Stomach smooth muscle (tissue), 2 donors: ENCODE data around the gene KLF16.
A peak's percentile ranks its signal among the peaks of the same experiment; 100 is the strongest.

ENCODE experiments used
- H3K27ac ChIP-seq: one replicate; pipeline ENCODE4 v1.7.0; 2013; ENCODE audit warnings: mild to moderate bottlenecking, low read length, inconsistent platforms
- H3K27me3 ChIP-seq, 2 donors: one replicate each; pipeline ENCODE4 v1.7.0; 2013; ENCODE audit warnings: low read length in 2 of 2; ENCODE audit not compliant: insufficient read depth in 2 of 2, control insufficient read depth in 1 of 2
- H3K36me3 ChIP-seq, 2 donors: one replicate each; pipeline ENCODE4 v1.7.0; 2013; ENCODE audit warnings: low read length in 2 of 2; ENCODE audit not compliant: control insufficient read depth in 2 of 2, insufficient read depth in 2 of 2
- H3K4me1 ChIP-seq: one replicate; pipeline ENCODE4 v1.7.0; 2013; ENCODE audit warnings: low read length; ENCODE audit not compliant: control insufficient read depth, insufficient read depth
- H3K4me3 ChIP-seq, 2 donors: one replicate each; pipeline ENCODE4 v1.7.0; 2013; ENCODE audit warnings: low read length in 2 of 2
- H3K9ac ChIP-seq, 2 donors: one replicate each; pipeline ENCODE4 v1.7.0; 2013; ENCODE audit warnings: low read length in 2 of 2, mild to moderate bottlenecking in 1 of 2
- H3K9me3 ChIP-seq, 2 donors: one replicate each; pipeline ENCODE4 v1.7.0; 2013; ENCODE audit warnings: low read length in 2 of 2; ENCODE audit not compliant: control insufficient read depth in 2 of 2
- donor health status: healthy.
- donor health status: Pancreatic carcinoma.

The KLF16 gene

DNA sequence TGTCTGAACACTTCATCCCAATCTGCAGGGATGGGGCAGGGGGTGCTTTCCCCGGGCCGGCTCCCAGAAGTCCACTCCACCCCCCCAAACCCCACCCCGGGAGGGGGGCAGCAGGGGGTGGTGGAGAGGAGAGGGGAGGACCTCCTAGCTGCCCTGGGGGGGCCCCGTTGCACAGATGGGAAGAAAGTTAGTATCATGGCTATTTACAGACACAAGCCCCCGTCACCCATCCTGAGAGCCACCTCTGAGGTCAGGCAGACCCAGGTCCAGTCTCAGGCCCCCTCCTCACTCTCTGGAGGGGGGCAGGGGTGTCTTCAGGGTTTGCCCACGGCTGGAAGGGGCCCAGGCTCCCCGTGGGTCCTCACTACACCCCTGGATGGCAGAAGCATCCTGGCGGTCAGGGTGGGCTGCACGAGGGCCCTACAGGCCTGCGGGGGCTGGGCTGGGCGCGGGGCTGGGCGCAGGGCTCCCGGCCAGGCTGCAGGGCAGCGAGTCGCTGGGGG lies 9.3 kb downstream of the KLF16 start:
- Histone ChIP-seq H3K9ac (no peak overlapping the region), H3K27me3 (peaks cover 11 to 26% of the 10 kb centered on the region in 2 donors), H3K4me3 (no peak overlapping the region), H3K4me1 (peaks cover 41% of the 10 kb centered on the region), H3K27ac (no peak overlapping the region), H3K36me3 (no peaks in the 10 kb centered on the region), H3K9me3 (no peaks in the 10 kb centered on the region)

- peaks cover 11 to 21% of the 10 kb centered on the region in 2 donors for H3K27me3 ChIP-seq
- H3K9ac ChIP-seq, result no peak overlapping the region
- H3K36me3 ChIP-seq, result no peaks in the 10 kb centered on the region
- no peaks in the 10 kb centered on the region for H3K9me3 ChIP-seq
- no peak overlapping the region for H3K27ac ChIP-seq
- H3K4me3 ChIP-seq, result no peak overlapping the region
- peaks cover 37% of the 10 kb centered on the region for H3K4me1 ChIP-seq
These were observed 9.9 kb downstream of the KLF16 start for GRCh38 chr19:1853295-1854038.

DNA sequence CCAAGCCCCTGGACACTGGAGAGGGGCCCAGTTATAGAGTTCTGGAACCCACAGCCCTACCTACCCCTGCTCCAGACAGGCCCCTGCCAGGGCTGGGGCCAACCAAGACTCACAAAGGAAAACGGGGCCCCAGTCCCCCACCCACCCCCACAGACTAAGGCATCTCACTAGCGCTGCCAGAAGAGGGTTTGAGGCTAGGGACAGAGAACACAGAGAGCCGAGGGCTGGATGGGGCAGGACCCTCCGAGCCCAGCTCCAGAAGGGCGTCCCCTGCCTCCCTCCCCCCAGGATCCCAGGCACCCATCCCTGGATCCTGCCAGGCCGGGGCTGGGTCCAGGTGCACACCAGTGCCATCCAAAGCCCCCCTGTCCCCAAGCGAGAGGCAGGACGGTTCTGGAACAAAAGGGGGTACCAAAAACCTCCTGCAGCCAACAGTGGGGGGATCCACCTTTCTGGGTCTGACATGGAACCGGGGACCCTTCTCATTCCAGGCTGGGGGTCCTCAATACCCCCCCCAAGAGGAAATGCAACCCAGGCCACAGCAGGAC lies 10.7 kb downstream of the KLF16 start:
- Histone ChIP-seq H3K4me3 (no peak overlapping the region), H3K27ac (no peak overlapping the region), H3K36me3 (no peaks in the 10 kb centered on the region), H3K27me3 (peaks cover 11 to 21% of the 10 kb centered on the region in 2 donors), H3K9me3 (no peaks in the 10 kb centered on the region), H3K4me1 (peaks cover 32% of the 10 kb centered on the region), H3K9ac (no peak overlapping the region)

- Histone ChIP-seq H3K36me3 (no peaks in the 10 kb centered on the region), H3K27ac (no peak overlapping the region), H3K4me1 (peaks cover 34% of the 10 kb centered on the region), H3K27me3 (peaks cover 11 to 16% of the 10 kb centered on the region in 2 donors), H3K9ac (no peak overlapping the region), H3K4me3 (no peak overlapping the region), H3K9me3 (no peaks in the 10 kb centered on the region)
These were observed 11.5 kb downstream of the KLF16 start for GRCh38 chr19:1851654-1852580.

- H3K27me3 ChIP-seq, result peaks cover 7 to 10% of the 10 kb centered on the region in 2 donors
- peaks cover 36% of the 10 kb centered on the region for H3K4me1 ChIP-seq
- H3K9me3 ChIP-seq, result no peaks in the 10 kb centered on the region
- H3K27ac ChIP-seq, result no peak overlapping the region
- H3K4me3 ChIP-seq, result no peak overlapping the region
- no peak overlapping the region for H3K9ac ChIP-seq
- H3K36me3 ChIP-seq, result no peaks in the 10 kb centered on the region
These were observed 12.3 kb downstream of the KLF16 start for GRCh38 chr19:1850809-1851653.

DNA sequence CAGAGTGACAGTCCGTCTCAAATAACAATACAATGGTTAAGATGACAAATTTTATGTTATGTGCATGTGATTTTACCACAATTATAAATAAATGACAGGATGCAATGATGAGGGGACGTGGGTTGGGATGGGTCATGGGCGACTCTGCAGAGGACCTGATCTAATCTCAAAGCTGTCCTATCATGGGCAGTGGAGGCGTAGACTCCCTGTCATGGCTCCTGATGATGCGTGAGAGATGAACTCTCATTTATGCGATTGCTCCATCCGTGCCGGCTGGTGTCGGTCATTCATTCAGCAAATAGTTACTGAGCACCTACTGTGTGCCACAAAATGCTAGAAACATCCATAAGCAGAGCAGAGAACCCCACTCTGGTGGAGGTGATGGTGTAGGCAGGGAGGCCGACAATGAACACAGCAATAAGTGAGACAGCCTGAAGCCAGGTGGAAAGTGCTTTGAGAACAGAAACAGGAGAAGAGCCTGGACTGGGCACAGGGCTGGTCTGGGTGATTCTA lies 13.4 kb downstream of the KLF16 start:
- Histone ChIP-seq H3K9ac (no peak overlapping the region), H3K27me3 (peaks cover 5 to 7% of the 10 kb centered on the region in 2 donors), H3K27ac (no peak overlapping the region), H3K36me3 (no peaks in the 10 kb centered on the region), H3K4me3 (no peak overlapping the region), H3K9me3 (no peaks in the 10 kb centered on the region), H3K4me1 (peaks cover 39% of the 10 kb centered on the region)

- Histone ChIP-seq H3K4me3 (peak overlapping the region in 1 of 2 donors; percentile 8), H3K4me1 (peaks cover 46% of the 10 kb centered on the region)
These were observed 14.3 kb downstream of the KLF16 start for GRCh38 chr19:1849132-1849474.

GRCh38 chr19:1848399-1849131 lies 14.8 kb downstream of the KLF16 start, which contains the start of gene REXO1:
Gene REXO1 (minus strand): TSS chr19:1848483. CDS start chr19:1848358, 125 bp downstream.
- peaks cover 51% of the 10 kb centered on the region for H3K4me1 ChIP-seq
- H3K36me3 ChIP-seq, result no peaks in the 10 kb centered on the region
- peak within 1 kb of the TSS; percentile 72 to 94 for H3K4me3 ChIP-seq
- H3K9me3 ChIP-seq, result no peaks in the 10 kb centered on the region
- peak within 1 kb of the TSS; percentile 74 to 95 for H3K9ac ChIP-seq
- peak within 1 kb of the TSS; percentile 95 for H3K27ac ChIP-seq
- peaks cover 5 to 7% of the 10 kb centered on the region in 2 donors for H3K27me3 ChIP-seq

More at GRCh38 chr19:1849132-1849474, 14.3 kb downstream of the KLF16 start:
- Histone ChIP-seq H3K9ac (no peak overlapping the region), H3K27me3 (peaks cover 5 to 7% of the 10 kb centered on the region in 2 donors), H3K9me3 (no peaks in the 10 kb centered on the region), H3K36me3 (no peaks in the 10 kb centered on the region), H3K27ac (no peak overlapping the region)

GRCh38 chr19:1847684-1848398 lies 15.5 kb downstream of the KLF16 start:
- peaks cover 52% of the 10 kb centered on the region for H3K4me1 ChIP-seq
- H3K36me3 ChIP-seq, result no peaks in the 10 kb centered on the region
- H3K27me3 ChIP-seq, result peaks cover 5 to 7% of the 10 kb centered on the region in 2 donors
- peak overlapping the region; percentile 74 to 84 for H3K9ac ChIP-seq
- H3K27ac ChIP-seq, result peak overlapping the region; percentile 95
- peak overlapping the region; percentile 72 to 94 for H3K4me3 ChIP-seq
- H3K9me3 ChIP-seq, result no peaks in the 10 kb centered on the region
